UCSD-AML1 (cell line): ENCODE results near the gene TEX11.
"Not testable (repeated sequence)": the region's sequence is repeated elsewhere in the genome, so short reads cannot be mapped to it uniquely, and the experiment has no call there.

Experiments
- DNase-seq: peaks from one replicate; lab custom pipeline; 2025; ENCODE audit not compliant: unreplicated experiment; lab: John Stamatoyannopoulos, UW

TEX11 gene

DNA sequence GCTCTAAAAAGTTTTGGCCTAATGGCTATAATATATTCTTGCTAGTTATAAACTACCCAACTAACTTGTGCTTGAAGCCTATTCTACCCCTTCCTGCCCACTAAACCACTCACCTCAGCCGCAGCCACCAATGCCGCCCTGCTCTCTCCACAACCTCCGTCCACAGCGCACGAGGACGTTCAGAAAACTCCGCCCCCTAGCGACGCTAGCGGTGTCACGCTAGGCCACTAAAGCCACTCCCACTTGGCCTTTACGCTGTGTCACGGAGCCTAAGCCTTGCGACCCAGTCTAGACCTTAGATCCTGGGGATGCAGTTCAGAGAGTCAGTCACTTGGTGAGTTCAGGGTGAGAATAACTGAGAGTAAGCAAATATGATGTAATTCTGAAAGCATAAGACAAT lies at the start of gene TEX11:
TEX11 (minus strand) TSS at position 171 of the 400 bp plus-strand sequence. CDS start 922 bp downstream, outside the sequence.
- no peak for DNase-seq

- DNase-seq: no peak
Observed at GRCh38 chrX:70954871-70955270, 46.4 kb upstream of the TEX11 start.

DNA sequence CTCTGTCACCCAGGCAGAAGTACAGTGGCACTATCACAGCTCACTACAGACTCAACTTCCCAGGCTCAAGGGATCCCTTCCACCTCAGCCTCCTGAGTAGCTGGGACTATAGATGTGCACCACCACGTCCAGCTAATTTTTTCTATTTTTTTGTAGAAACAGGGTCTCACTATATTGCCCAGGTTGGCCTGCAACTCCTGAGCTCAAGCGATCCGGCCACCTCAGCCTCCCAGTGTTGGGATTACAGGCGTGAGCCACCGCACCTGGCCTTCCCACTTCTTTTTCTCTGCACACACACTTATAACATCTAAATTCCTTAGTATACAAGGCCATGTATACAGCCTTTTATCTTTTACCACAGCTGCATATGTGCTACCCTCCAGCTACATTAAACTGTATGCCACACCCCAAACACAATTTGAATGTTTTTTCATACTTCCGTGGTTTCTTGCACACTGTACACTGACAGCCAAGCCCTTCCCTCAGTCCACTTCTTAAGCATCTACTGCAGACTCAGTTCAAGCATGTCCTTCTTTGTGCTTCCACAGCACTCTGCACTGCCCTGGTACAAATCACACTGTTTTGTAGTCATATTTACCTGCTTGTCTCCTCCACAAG lies 15.9 kb upstream of the TEX11 start:
- DNase-seq: no peak

- no peak for DNase-seq
Observed at GRCh38 chrX:70922774-70923473, 14.4 kb upstream of the TEX11 start.

DNA sequence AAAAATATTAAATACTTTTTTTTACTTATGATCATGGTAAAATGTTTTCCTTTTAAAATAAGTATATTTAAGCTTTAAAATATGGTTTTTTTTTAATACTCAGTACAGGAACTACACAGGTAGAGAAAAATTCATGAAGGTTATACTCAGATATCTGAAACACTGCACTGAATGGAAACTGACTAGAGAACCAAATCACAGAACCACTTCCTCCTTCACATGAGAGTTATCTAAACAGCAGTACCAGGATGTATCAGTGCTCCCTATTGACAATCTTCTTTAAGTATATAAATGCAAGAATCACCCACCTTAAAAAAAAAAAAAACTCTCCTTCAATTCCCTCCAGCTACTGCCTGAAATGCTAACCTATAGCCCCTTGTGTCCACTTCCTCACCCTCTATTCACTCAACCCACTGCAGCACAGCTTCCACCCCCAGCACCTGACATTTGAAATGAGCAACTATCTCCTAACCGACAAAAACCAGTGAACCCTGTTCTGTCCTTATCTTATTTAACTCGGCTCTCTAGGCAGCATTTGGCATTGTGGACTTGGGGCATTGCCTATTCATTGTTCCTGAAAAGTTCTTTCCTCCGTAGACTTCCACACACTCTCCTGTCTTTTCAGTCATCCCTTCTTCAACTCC lies 13.3 kb upstream of the TEX11 start:
- DNase-seq: no peak

DNA sequence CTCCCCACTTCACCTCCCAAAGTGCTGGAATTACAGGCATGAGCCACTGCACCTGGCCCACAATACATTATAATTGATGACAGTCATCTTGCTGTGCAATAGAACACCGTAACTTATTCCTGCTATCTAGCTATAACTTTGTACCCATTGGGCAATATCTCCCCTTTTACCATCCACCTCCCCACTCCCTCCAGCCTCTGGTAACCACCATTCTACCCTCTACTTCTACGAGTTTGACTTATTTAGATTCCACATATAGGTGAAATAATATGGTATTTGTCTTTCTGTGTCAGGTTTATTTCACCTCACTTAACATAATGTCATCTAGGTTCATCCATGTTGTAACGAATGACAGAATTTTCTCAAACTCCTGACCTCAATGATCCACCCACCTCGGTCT lies 8.2 kb upstream of the TEX11 start:
- DNase-seq: no peak

GRCh38 chrX:70907900-70908299 lies 611 bp downstream of the TEX11 start:
- no peak for DNase-seq

DNA sequence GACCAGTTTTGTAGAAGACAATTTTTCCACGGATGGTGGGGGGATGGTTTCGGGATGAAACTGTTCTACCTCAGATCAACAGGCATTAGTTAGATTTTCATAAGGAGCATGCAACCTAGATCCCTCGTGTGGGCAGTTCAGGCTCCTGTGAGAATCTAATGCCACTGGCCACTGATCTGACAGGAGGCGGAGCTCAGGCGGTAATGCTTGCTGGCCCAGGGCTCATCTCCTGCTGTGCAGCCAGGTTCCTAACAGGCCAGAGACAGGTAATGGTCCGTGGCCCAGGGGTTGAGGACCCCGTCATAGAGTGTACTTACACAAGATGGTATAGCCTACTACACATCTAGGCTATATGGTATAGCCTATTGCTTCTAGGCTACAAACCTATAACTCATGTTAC lies 7.0 kb downstream of the TEX11 start:
- DNase-seq: no peak

GRCh38 chrX:70890441-70890840 lies 18.1 kb downstream of the TEX11 start:
- not testable (repeated sequence) for DNase-seq

GRCh38 chrX:70878902-70879301 lies 29.6 kb downstream of the TEX11 start:
- DNase-seq: no peak

DNA sequence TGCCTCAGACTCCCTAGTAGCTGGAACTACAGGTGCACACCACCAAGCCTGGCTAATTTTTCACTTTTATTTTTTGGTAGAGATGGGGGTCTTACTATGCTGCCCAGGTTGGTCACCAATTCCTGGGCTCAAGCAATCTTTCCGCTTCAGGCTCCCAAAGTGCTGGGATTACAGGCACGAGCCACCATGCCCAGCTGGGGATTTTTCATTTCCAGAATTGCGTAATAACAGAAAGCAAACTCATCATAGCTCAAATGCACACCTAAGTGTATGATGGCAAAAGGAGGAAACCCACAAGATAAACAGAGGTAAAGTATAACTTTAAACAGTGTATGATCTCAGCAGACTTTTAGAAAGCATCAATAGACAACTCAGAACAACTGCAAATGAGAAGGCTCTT lies 56.2 kb downstream of the TEX11 start:
- DNase-seq: no peak

- DNase-seq: not testable (repeated sequence)
Observed at GRCh38 chrX:70844081-70844480, 64.4 kb downstream of the TEX11 start.

DNA sequence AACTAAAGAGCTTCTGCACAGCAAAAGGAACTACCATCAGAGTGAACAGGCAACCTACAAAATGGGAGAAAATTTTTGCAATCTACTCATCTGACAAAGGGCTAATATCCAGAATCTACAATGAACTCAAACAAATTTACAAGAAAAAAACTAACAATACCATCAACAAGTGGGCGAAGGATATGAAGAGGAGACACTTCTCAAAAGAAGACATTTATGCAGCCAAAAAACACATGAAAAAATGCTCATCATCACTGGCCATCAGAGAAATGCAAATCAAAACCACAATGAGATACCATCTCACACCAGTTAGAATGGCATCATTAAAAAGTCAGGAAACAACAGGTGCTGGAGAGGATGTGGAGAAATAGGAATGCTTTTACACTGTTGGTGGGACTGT lies 64.9 kb downstream of the TEX11 start:
- DNase-seq: not testable (repeated sequence)

DNA sequence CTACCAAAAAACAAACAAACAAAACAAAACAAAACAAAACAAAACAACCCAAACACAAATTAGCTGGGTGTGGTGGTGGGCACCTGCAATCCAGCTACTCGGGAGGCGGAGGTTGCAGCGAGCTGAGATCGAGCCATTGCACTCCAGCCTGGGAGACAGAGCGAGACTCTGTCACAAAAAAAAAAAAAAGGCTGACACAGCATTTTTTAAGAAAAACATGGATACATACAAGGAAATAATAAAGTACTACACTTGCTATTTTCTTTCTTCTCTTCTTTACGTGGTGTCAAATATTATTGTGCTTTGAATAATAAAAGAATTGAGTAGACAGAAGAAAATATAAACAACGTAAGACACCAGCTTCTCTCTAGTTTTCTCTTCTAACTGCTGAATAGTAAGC lies 73.9 kb downstream of the TEX11 start:
- DNase-seq: no peak

GRCh38 chrX:70826715-70827114 lies 81.8 kb downstream of the TEX11 start:
- DNase-seq: no peak

DNA sequence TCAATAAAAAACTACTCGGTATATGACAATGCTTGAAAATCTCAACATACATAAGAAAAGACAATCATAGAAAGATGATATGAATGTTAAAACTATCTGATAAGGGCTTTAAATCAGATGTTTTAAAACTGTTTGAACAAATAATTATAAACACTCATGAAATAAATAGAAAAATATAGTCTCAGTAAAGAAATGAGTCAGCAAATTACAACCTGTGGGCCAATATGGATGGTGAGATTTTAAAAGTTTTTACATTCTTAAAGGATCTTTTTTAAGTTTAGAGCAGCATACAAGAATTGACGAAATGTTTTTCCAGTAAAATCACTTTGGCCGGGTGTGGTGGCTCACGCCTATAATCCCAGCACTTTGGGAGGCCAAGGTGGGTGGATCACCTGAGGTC lies 83.1 kb downstream of the TEX11 start:
- DNase-seq: no peak

GRCh38 chrX:70808942-70809940 lies 99.3 kb downstream of the TEX11 start:
- DNase-seq: no peak

DNA sequence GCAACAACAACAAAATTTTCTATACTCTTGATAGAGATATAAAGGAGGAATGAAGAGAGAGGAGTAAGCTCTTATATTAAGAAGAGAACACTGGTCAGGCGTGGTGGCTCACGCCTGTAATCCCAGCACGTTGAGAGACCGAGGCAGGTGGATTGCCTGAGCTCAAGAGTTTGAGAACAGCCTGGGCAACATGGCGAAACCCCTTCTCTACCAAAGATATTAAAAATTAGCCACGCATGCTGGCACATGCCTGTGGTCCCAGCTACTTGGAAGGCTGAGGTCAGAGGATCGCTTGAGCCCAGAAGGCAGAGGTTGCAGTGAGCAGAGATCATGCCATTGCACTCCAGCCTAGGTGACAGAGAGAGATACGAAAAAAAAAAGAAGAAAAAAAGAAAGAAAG lies 102.4 kb downstream of the TEX11 start:
- no peak for DNase-seq

DNA sequence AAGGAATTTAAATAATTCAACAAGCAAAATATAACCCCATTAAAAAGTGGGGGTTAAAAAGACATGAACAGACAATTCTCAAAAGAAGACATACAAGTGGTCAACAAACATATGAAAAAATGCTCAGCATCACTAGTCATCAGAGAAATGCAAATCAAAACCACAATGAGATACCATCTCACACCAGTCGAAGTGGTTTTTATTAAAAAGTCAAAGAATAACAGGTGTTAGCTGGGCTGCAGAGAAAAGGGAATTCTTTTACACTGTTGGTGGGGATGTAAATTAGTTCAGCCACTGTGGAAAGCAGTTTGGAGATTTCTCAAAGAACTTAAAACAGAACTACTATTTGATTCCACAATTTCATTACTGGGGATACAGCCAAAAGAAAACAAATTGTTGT lies 111.8 kb downstream of the TEX11 start:
- DNase-seq: not testable (repeated sequence)

GRCh38 chrX:70774223-70774622 lies 134.3 kb downstream of the TEX11 start:
- no peak for DNase-seq

GRCh38 chrX:70769659-70770227 lies 138.8 kb downstream of the TEX11 start:
- no peak for DNase-seq
